Esophagus muscularis mucosa (tissue), 4 donors: ENCODE measurements around the gene GFER. TPM values are rescaled to one million over a fixed set of nuclear protein-coding genes. Genes with fewer than 3 reads are reported as not detected.

Experiments
- DNase-seq: peaks from one replicate; pipeline ENCODE4 v3.0.0-alpha.2; 2017; ENCODE audit errors: extremely low spot score
- H3K27ac ChIP-seq, 4 donors: fragments of 200-600 bp; sonication (generic); replicated peaks in 1 of 4; 1 replicate in 3 of 4; 2 replicates in 1 of 4; pipeline ENCODE4 v1.5.1; 2016 to 2019; ENCODE audit warnings: mild to moderate bottlenecking in 1 of 4
- H3K27me3 ChIP-seq, 4 donors: fragments of 200-600 bp; sonication (generic); one replicate each; pipeline versions ENCODE4 v1.5.1 to v1.6.0; 2016 to 2019
- H3K36me3 ChIP-seq, 4 donors: fragments of 200-600 bp; sonication (generic); one replicate each; pipeline ENCODE4 v1.5.1; 2016 to 2019
- H3K4me1 ChIP-seq, 4 donors: fragments of 200-600 bp; sonication (generic); one replicate each; pipeline ENCODE4 v1.5.1; 2016 to 2019
- H3K4me3 ChIP-seq, 4 donors: fragments of 200-600 bp; sonication (generic); 1 replicate in 2 of 4; 2 replicates in 2 of 4; pipeline ENCODE4 v1.5.1; 2016 to 2019; ENCODE audit warnings: mild to moderate bottlenecking in 4 of 4, moderate library complexity in 1 of 4
- H3K9me3 ChIP-seq, 4 donors: fragments of 200-600 bp; sonication (generic); 1 replicate in 3 of 4; 2 replicates in 1 of 4; pipeline ENCODE4 v1.5.1; 2016 to 2019
- CTCF ChIP-seq, 3 experiments: fragments of 200-600 bp in 2 of 3; fragments of 450-650 bp in 1 of 3; sonication (generic) in 2 of 3; IDR thresholded peaks; one replicate each; pipeline ENCODE4 v1.5.1; 2017 to 2019; ENCODE audit warnings: antibody characterized with exemption in 3 of 3, mild to moderate bottlenecking in 2 of 3, moderate library complexity in 1 of 3
- EP300 ChIP-seq: sonication (generic); formaldehyde crosslinking; IDR thresholded peaks from one replicate; pipeline ENCODE4 v1.6.1; 2017; ENCODE audit warnings: antibody characterized with exemption
- POLR2A ChIP-seq: fragments of 450-650 bp; IDR thresholded peaks from one replicate; pipeline ENCODE4 v1.6.1; 2017; ENCODE audit warnings: antibody characterized with exemption, moderate library complexity, mild to moderate bottlenecking, low read depth
- POLR2AphosphoS5 ChIP-seq, 2 donors: sonication (generic); formaldehyde crosslinking; IDR thresholded peaks; one replicate each; pipeline ENCODE4 v1.6.1; 2017; ENCODE audit warnings: antibody characterized with exemption in 2 of 2
- WGBS: methylation state at CpG from one replicate; pipeline ENCODE4 v1.1.5; 2018; 5-methylcytosine and 5-hydroxymethylcytosine counted together
- intact Hi-C: fragments of 100-400 bp; cut with DNase I; formaldehyde crosslinking; loops from one replicate; pipeline ENCODE4 v1.15.1; 2023
- total RNA-seq, 4 donors: library from RNA; depleted of rRNA; stranded (reverse); fragments of >200 nt; gene quantifications; one replicate each; pipeline versions ENCODE4 v1.1.0 to v1.2.1, GENCODE V29; 2016

GFER gene
- total RNA-seq, 4 donors from 2014 or later = 14.1 to 38.5 (median 23.7) TPM

GRCh38 chr16:1974157-1975070 lies 9.6 kb upstream of the GFER start:
- H3K36me3 ChIP-seq = peaks cover 51 to 56% (median 53%) of the 10 kb centered on the region in 4 donors
- H3K4me3 ChIP-seq = no peak overlapping the region
- peaks cover 29 to 44% (median 35%) of the 10 kb centered on the region in 4 donors for H3K4me1 ChIP-seq
- H3K27me3 ChIP-seq = peaks cover 8 to 60% (median 23%) of the 10 kb centered on the region in 4 donors
- TF ChIP-seq POLR2A (no peak), CTCF (IDR thresholded peaks at IDR 0.05) (no peak), POLR2AphosphoS5 (IDR thresholded peaks at IDR 0.05) (no peak), EP300 (no peak)
- H3K9me3 ChIP-seq = no peaks in the 10 kb centered on the region
- H3K27ac ChIP-seq = no peak overlapping the region
- intact Hi-C loops = no loop called here
- WGBS = 93% methylated on average over 24 of the region's 42 CpGs
- no peak for DNase-seq

- H3K27me3 ChIP-seq = peaks cover 8 to 72% (median 34%) of the 10 kb centered on the region in 4 donors
- peaks cover 51 to 56% (median 53%) of the 10 kb centered on the region in 4 donors for H3K36me3 ChIP-seq
- peaks cover 39 to 54% (median 45%) of the 10 kb centered on the region in 4 donors for H3K4me1 ChIP-seq
Measured at GRCh38 chr16:1975432-1976215, 8.4 kb upstream of the GFER start.

GRCh38 chr16:1976216-1976520 lies 7.8 kb upstream of the GFER start:
- Histone ChIP-seq H3K4me1 (peaks cover 33 to 52% (median 41%) of the 10 kb centered on the region in 4 donors), H3K4me3 (no peak overlapping the region), H3K27me3 (peaks cover 8 to 77% (median 40%) of the 10 kb centered on the region in 4 donors), H3K9me3 (no peaks in the 10 kb centered on the region), H3K36me3 (peaks cover 51 to 56% (median 53%) of the 10 kb centered on the region in 4 donors), H3K27ac (no peak overlapping the region)
- intact Hi-C loops = no loop called here
- 93% methylated on average over 5 of the region's 8 CpGs for WGBS
- TF ChIP-seq CTCF (IDR thresholded peaks at IDR 0.05) (no peak), POLR2A (no peak), POLR2AphosphoS5 (IDR thresholded peaks at IDR 0.05) (no peak), EP300 (no peak)
- no peak for DNase-seq

More at GRCh38 chr16:1975432-1976215, 8.4 kb upstream of the GFER start:
- H3K9me3 ChIP-seq = no peaks in the 10 kb centered on the region
- TF ChIP-seq CTCF (IDR thresholded peaks at IDR 0.05) (no peak), POLR2A (no peak), POLR2AphosphoS5 (IDR thresholded peaks at IDR 0.05) (no peak), EP300 (no peak)
- DNase-seq = no peak
- 92% methylated on average over 30 of the region's 33 CpGs for WGBS
- intact Hi-C loops = no loop called here
- H3K4me3 ChIP-seq = no peak overlapping the region
- no peak overlapping the region for H3K27ac ChIP-seq

DNA sequence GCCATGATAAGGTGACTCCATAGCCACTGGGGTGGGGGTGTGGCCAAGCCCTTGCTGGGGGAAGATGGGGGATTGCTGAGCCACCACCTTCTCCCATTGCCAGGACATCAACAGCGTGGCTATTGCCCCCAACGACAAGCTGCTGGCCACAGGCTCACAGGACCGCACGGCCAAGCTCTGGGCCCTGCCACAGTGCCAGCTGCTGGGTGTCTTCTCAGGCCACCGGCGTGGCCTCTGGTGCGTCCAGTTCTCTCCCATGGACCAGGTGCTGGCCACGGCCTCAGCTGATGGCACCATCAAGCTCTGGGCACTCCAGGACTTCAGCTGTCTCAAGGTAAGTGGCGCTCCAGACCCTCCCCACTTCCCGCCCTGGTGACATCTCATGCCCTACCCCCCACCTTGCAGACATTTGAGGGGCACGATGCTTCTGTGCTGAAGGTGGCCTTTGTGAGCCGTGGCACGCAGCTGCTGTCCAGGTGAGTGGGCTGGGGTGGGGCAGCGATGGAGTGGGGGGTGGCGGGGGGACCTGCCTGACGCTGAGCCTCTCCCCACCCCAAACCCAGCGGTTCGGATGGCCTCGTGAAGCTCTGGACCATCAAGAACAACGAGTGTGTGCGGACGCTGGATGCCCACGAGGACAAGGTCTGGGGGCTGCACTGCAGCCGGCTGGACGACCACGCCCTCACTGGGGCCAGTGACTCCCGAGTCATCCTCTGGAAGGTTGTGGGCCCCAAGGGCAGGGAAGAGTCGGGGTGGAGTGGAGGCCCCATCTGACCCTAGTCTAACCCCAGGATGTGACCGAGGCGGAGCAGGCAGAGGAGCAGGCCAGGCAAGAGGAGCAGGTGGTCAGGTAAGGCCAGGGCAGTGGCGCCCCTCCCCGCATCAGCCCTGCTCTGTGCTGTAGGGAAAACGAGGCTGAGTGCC lies 6.8 kb upstream of the GFER start:
- DNase-seq = no peak
- Histone ChIP-seq H3K27me3 (peaks cover under 1 to 88% (median 47%) of the 10 kb centered on the region in 4 donors), H3K27ac (no peak overlapping the region), H3K4me1 (peaks cover 28 to 48% (median 37%) of the 10 kb centered on the region in 4 donors), H3K4me3 (no peak overlapping the region), H3K36me3 (peaks cover 51 to 56% (median 53%) of the 10 kb centered on the region in 4 donors), H3K9me3 (no peaks in the 10 kb centered on the region)
- intact Hi-C loops = no loop called here
- TF ChIP-seq POLR2A (no peak), EP300 (no peak), POLR2AphosphoS5 (IDR thresholded peaks at IDR 0.05) (no peak), CTCF (IDR thresholded peaks at IDR 0.05) (no peak)
- WGBS = 89% methylated on average over 14 of the region's 33 CpGs
